NOMO-1 treated with dmso at 0.1 percent for 144 hours (cell line): ENCODE data around the gene PRSS36.
"Not testable (repeated sequence)": the region's sequence is repeated elsewhere in the genome, so short reads cannot be mapped to it uniquely, and the experiment has no call there.

Experiments
- DNase-seq: peaks from one replicate; lab custom pipeline; 2025; ENCODE audit not compliant: unreplicated experiment; lab: John Stamatoyannopoulos, UW

PRSS36 gene

DNA sequence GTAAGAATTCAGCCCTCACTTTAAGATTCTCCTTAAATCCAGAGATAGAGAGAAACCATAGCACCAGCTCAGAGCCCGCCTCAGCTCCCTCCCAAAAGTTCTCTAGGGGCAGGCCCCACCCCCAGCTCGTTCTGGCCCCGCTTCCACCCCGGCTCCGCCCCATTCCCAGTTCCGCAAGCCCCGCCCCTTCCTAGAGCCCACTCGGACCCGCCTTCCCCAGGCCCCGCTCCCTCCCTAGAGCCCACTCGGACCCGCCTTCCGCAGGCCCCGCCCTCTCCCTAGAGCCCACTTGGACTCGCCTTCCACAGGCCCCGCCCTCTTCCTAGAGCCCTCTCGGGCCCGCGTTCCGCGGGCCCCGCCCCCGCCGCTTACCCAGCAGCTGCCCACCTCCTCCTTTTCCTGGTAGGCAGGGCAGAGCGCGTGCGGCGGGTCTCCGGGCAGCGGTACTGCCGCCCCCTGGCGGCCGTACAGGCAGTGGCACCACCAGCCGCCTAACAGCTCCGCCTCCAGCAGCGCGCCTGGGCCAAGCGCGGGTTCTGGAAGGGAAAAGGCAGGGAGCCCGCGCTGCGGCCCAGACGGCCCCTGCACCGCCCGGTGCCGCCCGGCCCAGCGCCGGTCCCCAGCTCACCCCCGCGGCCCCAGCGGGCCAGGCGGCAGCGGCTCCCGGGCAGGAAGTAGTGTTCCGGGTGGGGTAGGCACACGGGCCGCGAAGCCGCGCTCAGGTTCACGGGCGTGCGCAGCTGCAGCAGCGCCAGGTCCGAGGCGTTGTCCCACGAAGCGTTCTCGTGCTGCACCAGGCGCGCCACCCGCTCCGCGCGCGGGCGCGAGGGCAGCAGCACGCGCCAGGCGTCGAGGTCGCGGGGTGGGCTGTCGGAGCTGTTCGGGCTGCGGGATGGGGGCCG, 7.5 kb downstream of the PRSS36 start:
- peak; percentile 99 for DNase-seq

GRCh38 chr16:31141489-31142108, 8.3 kb downstream of the PRSS36 start:
- no peak for DNase-seq

GRCh38 chr16:31141071-31141469, 8.8 kb downstream of the PRSS36 start:
- DNase-seq = not testable (repeated sequence)

- no peak for DNase-seq
These were observed 11.0 kb downstream of the PRSS36 start for GRCh38 chr16:31138621-31139578.

DNA sequence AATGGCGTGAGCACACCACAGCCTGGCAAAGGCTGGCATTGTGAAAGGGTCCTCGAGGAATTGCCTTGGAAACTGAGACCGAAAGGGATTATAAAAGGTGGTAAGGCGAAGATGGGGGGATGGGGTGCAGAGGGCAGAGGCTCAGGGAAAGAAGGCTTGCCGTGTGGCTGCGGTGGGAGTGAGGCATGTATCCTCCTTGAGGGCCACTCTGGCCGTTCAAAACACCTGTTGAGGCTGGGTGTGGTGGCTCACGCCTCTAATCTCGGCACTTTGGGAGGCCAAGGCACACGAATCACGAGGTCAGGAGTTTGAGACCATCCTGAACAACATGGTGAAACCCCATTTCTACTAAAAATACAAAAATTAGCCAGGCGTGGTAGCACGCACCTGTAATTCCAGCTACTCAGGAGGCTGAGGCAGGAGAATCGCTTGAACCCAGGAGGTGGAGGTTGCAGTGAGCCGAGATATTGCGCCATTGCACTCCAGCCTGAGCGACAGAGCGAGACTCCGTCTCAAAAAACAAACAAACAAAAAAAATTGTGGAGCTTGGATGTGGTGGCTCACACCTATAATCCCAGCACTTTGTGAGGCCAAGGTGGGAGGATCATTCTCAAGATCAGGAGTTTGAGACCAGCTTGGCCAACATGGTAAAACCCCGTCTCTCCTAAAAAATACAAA, 12.9 kb downstream of the PRSS36 start:
- not testable (repeated sequence) for DNase-seq

GRCh38 chr16:31136287-31136662, 13.6 kb downstream of the PRSS36 start:
- DNase-seq = no peak

GRCh38 chr16:31135535-31136286, 14.2 kb downstream of the PRSS36 start, which contains the start of gene PRSS8:
PRSS8 (minus strand) TSS chr16:31135727; CDS start chr16:31135498, 229 bp downstream.
- DNase-seq = no peak

DNA sequence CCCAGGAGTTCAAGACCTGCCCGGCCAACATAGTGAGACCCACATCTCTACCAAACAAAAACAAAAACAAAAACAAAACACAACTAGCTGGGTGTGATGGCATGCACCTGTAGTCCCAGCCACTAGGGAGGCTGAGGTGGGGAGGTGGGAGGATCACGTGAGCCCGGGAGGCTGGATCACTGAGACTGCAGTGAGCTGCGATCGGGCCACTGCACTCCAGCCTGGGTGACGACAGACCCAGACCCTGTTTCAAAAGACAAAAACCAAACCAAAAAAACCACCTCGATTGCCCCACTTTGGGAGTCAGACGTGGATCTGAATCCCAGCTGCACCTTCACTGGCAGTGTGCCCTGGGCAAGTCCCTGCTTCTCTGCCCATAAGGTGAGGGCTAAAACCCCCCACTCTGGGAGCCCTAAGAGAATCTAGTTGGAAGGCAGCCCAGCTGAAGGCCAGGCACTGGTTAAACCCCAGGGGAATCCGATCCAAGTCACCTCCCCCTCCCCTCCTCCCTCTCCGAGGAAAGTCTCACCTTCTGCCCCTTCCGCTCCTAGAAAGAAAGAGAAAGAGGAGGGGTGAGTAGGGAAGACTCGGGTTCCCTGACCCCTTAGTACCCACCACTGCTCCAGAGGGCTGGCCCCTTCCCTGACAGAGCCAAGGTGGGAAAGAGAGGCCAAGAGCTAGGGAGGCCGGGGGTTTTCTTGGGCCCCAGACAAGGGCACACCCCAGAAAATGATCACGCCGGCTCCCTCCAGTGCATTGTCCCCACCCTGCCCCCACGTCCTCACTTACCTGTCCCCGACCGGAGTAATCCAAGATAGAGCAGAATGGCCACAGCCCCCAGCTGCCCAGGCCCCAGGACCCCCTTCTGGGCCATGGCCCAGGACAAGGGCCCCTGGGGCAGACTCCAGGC, 15.0 kb downstream of the PRSS36 start:
- no peak for DNase-seq

DNA sequence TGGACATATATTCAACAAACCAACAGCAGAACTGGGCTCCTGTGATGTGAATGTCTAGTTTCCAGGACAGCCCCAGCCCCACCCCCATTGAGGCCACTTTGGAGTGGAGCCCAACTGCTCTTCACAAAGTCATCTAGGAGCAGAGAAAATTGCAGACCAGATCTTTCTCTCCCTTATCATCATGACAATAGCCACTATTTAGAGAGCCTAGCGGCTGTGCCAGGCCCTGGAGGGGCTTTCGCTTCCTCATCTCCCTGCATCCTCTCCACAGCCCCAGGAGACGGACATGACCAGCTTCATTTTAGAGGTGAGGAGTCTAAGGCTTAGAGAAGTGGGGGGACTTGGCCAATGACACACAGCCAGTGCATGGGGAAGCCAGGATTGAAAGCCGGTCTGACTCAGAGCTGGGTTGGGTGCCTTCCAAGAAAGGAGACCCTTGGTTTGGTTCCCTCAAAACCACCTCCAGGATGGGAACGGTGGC, 15.7 kb downstream of the PRSS36 start:
- peak; percentile 57 for DNase-seq

DNA sequence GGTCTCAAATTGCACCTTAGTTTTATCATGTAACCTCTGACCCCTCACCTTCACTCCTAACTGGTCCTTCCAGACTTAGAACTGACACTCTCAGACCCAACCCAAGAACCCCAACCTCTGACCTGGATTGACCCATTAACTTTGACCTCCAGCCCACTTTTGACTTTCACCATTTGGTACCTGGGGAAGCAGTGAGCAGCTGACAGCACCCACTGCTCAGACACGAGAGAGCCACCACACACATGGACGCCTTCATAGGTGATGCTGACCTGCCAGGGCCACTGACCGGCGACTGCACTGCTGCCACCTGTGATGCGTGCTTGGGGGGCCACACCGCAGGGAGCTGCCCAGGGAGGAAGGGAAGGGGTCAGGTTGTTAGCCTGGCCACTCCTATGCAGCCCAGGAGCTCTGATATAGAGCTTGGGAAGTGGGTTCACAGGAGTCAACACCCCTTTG, 16.8 kb downstream of the PRSS36 start:
- DNase-seq = no peak

GRCh38 chr16:31132303-31132979, 17.4 kb downstream of the PRSS36 start:
- no peak for DNase-seq

DNA sequence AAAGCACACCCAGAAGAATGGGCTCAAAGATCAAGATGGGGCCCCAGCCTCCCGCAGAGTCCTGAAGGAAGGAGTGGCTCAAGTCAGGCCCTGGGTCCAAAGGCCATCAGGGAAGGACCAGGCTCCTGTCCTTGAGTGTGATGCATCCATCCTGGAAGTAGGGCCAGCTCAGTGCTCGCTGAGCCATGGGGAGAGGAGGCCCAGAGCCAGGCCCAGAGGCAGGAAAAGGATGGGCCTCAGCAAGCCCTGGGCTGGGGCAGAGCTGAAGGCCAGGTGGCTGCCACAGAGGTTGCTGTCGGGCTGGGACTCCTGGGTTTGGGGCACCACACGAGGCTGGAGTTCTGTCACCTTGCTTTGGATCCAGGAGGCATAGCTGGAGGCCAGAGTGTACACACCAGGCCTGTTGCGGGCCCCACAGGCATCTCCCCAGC, 18.0 kb downstream of the PRSS36 start:
- no peak for DNase-seq

DNA sequence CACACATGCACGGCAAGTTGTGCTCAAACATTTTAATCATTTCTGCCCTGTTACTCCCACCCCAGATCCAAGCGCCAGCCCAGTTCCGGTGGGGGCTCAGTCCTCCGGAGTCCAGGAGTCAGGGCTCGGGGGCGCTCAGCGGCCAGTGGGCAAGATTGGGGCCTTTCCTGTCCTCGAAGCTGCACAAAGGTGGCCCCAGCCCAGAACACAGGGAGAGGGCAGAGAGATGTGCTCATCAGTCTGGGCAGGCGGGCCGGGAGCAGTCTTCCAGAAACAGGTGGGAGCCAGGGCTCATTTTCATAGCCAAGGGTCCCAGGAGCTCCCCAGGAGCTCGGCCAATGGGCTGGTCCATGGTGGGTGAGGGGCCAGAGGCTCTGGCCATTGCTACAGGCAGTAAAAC, 18.4 kb downstream of the PRSS36 start:
- no peak for DNase-seq

DNA sequence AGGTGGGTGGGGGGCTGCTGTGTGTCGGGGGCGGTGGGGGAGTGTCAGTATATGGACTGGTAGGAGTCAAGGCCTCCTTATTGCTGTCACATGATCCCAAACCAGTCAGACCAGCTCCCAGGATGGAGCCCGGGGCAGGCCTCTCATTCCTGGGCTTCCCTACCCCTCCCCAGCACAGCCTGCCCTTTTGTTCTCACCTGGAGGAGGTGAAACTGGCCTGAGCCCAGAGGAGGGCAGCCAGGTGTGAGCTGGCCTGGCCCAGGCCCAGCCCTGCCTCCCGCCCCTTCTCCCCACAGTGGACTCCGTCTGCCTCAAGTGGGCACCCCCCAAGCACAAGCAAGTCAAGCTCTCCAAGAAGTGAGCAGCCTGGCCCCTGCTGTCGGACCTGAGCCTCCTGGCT, 19.0 kb downstream of the PRSS36 start:
- DNase-seq = no peak

DNA sequence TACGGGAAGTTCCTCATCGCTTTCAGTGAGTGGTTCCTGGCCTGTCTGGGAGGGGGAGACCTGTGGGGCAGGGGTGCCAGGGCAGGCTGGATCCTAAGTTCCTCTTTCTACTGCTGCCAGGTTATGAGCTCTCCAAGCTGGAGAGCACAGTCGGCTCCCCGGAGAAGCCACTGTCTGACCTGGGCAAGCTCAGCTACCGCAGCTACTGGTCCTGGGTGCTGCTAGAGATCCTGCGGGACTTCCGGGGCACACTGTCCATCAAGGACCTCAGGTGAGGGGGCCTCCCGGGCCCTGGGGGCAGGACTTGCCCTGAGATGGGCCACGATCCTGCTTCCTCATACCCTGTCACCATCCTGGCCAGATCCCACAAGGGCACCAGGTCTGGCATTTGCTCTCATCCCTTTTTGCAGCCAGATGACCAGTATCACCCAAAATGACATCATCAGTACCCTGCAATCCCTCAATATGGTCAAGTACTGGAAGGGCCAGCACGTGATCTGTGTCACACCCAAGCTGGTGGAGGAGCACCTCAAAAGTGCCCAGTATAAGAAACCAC, 19.5 kb downstream of the PRSS36 start:
- no peak for DNase-seq

GRCh38 chr16:31129568-31130335, 20.1 kb downstream of the PRSS36 start:
- no peak for DNase-seq
